Measurements from ENCODE around the gene MRAS.

The MRAS gene

GRCh38 chr3:138344754-138345153 is 3.6 kb upstream of the MRAS start:
- no peak for DNase-seq

DNA sequence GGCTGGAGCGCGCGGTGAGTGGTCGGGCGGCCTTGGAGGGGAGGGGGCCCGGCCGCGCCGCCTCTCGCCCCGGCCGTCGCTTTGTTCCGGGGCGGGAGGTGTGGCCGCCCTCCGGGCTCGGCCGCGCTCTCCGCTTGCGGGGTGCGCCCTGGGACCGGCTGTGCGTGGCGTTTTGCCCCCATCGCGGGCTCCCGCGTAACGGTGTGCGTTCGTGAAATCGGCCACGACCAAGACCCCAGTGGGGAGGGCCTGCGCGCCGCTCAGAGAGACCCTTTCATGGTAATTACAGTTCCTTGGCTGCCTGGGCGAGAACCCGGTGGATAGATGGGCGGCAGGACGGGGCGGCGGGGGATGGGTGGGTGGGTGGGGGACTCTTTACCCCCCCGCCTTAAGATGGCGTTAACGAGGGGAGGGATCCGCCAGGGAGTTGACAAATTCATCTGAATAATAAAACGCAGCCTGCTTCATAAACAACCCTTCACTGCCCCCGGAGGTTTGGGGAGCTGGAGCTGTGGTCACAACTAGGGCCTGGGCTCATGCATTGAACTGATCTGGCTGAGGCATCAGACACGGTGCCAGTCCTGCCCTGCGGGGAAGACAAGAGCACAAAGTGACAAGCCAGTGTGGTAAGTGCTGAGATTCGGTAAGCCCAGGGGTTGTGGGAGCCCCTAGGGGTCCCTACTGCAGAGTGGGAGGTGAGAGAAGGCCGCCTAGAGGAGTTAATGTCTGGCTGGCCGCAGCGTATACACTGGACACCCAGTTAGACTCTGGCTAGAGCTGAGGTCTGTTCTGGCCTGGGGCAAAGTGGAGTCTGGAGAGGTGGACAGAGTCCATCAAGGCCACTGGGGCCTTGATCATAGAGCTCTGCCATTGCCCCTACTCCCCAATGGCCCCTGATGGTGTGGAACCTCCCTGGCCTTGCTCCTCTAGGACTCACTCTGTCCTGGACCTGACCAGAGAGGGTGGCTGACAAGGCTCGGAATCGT is 668 bp downstream of the MRAS start:
- no peak for DNase-seq

GRCh38 chr3:138349926-138350665 is 1.7 kb downstream of the MRAS start:
- no peak for DNase-seq

- no peak for DNase-seq
Measured at GRCh38 chr3:138351151-138351550, 2.8 kb downstream of the MRAS start.

- DNase-seq, result no peak
Measured at GRCh38 chr3:138351916-138352550, 3.7 kb downstream of the MRAS start.

GRCh38 chr3:138354376-138354775 is 6.0 kb downstream of the MRAS start:
- DNase-seq, result no peak

DNA sequence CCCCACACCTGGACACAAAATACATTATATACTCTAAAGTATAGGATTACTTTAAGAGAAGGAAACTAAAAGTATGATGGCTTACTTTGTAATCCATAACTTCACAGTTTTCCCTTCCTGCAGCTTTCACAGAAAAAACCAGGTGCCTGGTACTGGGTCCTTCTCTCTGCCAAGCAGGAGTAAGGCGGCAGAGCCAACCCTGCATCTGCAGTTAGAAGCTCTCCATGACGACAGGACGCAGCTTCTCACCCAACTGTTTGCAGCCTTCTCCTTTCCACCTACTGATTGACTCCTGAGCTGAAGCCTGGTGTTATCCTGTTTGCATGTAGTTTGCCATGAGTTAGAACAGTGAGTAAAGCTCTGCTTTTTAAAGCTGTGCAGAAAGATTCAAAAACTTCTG is 6.7 kb downstream of the MRAS start:
- DNase-seq, result no peak

- DNase-seq, result no peak
Measured at GRCh38 chr3:138356730-138357405, 8.5 kb downstream of the MRAS start.

GRCh38 chr3:138359148-138359918 is 11.0 kb downstream of the MRAS start:
- DNase-seq, result no peak

- no peak for DNase-seq
Measured at GRCh38 chr3:138359919-138360868, 11.8 kb downstream of the MRAS start.

DNA sequence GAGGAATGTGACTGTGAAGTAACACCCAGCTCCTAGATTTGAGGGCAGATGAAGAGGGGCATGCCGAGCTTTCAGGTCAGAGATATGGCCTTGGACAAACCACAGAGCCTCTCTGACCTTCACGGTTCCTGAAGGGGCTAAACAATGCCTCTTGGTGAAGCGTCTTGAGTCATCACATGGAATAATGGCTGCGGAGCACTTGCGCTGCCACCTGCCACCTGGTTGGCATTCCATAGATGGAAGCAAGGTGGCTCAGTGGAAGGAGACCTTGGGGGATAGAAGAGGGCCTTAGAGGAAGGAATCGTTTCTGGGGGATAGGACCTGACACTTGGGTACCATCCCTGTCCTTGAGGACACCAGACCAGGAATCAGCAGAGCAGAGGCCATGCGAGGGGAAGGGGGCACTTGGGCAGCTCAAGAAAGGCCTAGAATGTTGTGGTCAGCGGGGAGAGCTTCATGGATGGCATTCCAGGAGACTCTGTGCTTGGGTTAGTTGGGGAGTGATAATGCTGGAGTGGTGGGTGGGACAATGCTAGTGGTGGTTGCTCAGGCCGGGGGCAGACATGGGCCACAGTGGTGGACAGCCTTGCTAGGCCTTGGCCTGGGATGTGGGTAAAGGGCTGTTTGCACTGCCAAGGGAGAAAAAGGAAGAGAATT is 12.6 kb downstream of the MRAS start:
- no peak for DNase-seq

GRCh38 chr3:138361561-138361971 is 13.2 kb downstream of the MRAS start:
- DNase-seq, result no peak

- no peak for DNase-seq
Measured at GRCh38 chr3:138362538-138362937, 14.2 kb downstream of the MRAS start.

GRCh38 chr3:138363322-138363721 is 14.9 kb downstream of the MRAS start:
- DNase-seq, result no peak

GRCh38 chr3:138364356-138365252 is 16.2 kb downstream of the MRAS start:
- no peak for DNase-seq

GRCh38 chr3:138365253-138365555 is 16.8 kb downstream of the MRAS start:
- DNase-seq, result no peak

- no peak for DNase-seq
Measured at GRCh38 chr3:138366006-138366759, 17.8 kb downstream of the MRAS start.

DNA sequence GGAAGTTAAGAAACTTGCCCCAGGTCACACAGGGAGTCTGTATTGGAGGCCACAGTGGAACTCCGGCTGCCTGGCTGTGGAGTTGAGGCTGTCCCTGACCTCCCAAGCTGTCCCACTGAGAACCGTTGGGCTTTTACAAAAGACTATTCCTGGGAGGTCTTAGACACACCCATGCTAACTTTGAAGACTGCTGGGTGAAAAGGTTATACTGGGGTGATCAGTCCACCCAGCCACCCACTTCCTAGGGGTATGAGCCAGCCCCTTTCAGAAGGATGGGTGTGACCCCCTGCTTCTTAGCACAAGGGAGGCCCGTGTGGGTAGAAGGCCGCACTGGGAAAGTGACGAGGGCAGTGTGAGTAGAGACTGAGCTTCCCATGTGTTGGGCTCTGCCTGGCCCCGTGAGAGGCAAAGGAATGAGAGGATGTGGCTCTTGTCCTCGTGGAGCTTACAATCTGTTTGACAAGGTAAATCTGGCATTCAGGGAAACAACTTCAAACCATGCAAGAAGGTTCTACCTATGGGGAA is 19.0 kb downstream of the MRAS start:
- no peak for DNase-seq
